CD4-positive, alpha-beta T cell treated with Interleukin-6 at 100 ng/mL for 8 hours (primary cell): ENCODE measurements around the gene RPS15.
A peak's percentile ranks its signal among the peaks of the same experiment; 100 is the strongest.
"Not testable (repeated sequence)": the region's sequence is repeated elsewhere in the genome, so short reads cannot be mapped to it uniquely, and the experiment has no call there.

Experiments used
- DNase-seq: peaks from one replicate; pipeline ENCODE4 v3.0.0-alpha.2; 2020; ENCODE audit warnings: mixed read lengths, low spot score

The RPS15 gene

DNA sequence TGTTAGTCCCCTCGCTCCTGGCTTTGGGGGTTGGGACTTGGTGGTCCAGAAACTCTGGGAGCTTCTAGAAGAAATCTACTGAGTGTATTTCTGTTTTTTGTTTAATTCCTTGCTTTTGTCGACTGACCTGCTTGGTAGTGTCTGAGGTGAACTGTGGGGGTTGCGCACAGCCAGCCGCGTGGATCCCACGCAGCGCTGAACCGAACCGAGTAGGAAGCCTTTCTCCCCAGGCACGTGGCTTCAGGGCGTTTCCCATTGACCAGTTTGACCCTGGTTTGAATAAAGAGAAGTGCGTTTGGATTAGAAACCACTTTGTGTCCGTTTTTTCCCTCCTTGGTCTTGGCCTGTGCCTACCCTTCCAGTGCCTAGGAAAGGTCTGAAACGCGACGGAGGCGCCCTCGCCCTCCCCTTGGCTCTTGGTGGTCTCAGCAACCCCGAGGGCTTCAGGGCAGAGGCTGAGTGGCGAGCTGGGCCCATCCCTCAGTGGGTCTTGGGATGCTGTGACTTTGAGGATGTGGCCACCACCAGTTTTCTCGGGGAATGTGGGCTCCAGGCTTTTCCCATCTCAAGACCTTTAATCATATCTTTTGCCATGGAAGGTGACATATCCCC is 2.7 kb upstream of the RPS15 start:
- DNase-seq = no peak

- DNase-seq = no peak
Observed at GRCh38 chr19:1437609-1438008, 587 bp upstream of the RPS15 start.

- DNase-seq = no peak
Observed at GRCh38 chr19:1438933-1439354, 748 bp downstream of the RPS15 start.

DNA sequence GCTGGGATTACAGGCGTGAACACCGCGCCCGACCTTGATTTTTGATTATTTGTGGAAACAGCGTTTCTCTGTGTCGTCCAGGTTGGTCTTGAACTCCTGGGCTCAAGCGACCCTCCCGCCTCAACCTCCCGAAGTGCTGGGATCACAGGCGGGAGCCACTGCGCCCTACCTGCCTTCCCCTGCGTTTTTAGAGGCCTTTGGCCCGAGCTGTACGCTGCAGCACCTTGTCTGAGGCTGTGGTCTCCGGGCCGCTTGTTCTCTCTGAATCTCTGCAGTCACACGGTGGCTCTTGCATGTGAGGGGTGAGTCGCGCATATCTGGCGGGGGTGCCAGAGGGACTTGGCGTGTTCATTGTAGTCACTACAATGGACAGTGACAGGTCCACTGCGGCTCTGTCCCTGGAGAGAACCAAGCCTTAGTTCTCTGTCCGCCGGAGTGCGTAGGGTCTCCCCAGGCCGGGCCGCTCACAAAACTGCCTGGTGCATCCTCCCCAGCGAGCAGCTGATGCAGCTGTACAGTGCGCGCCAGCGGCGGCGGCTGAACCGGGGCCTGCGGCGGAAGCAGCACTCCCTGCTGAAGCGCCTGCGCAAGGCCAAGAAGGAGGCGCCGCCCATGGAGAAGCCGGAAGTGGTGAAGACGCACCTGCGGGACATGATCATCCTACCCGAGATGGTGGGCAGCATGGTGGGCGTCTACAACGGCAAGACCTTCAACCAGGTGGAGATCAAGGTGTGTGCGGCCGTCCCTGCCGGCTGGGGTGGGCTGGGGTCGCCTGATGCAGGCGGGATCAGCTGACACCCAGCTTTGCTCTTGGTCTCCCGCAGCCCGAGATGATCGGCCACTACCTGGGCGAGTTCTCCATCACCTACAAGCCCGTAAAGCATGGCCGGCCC is 1.6 kb downstream of the RPS15 start:
- not testable (repeated sequence) for DNase-seq

GRCh38 chr19:1440418-1440801 is 2.2 kb downstream of the RPS15 start:
- no peak for DNase-seq

DNA sequence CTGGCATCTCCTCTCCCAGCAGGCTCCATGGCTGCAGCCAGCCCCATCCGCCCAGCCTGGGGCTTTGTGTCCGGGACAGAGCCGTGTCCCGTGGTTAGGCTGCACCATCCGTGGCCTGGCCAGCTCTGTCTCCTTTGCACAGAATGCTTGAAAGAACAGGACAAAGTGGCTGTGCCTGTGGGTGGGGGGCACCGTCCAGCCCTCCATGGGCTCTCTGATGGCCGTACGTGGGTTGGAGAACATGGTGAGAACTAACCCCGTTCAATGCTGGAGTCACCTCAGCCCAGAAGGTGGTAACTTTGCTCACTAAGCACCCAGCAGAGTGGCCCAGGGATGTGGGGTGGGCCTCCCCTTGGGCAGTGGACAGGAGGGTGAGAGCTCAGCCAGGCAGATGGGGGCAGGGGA is 2.8 kb downstream of the RPS15 start:
- no peak for DNase-seq

GRCh38 chr19:1441677-1442438 is 3.7 kb downstream of the RPS15 start:
- DNase-seq = no peak

DNA sequence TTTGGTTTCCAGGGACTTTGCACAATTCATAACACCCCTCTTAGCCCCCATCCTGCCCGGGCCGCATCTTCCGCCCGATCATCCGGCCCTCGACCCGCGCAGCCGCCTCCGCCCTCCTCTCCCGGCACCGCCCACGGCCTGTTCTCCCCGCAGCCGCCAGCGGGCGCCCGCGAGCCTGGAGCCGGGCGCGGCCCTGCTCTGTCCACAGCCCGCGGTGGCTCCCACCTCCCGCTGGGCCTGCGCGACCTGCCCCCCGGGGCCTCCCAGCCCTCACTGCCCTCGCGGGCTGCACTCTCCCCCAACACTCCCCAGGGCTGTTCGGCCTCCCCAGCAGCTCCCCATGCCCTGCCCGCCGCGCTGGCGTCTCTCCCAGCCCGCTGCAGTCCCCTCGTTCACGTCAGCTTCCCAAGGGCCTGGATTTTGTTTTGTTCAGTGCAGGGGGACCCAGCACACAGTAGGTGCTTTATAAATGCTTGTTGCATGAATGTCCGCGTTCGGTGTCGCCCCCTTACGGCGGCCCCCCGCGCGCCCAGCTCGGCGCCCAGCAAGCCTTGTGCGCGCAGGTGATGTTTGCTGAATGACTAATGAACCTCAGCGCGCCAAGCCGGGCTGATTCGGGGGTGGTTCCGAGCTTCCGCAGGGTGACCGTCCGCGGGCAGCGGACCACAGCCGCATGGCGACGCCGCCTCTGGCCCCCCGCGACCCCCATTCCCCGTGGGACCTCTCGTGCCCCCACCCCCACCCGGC is 7.2 kb downstream of the RPS15 start:
- peak; percentile 68 for DNase-seq

DNA sequence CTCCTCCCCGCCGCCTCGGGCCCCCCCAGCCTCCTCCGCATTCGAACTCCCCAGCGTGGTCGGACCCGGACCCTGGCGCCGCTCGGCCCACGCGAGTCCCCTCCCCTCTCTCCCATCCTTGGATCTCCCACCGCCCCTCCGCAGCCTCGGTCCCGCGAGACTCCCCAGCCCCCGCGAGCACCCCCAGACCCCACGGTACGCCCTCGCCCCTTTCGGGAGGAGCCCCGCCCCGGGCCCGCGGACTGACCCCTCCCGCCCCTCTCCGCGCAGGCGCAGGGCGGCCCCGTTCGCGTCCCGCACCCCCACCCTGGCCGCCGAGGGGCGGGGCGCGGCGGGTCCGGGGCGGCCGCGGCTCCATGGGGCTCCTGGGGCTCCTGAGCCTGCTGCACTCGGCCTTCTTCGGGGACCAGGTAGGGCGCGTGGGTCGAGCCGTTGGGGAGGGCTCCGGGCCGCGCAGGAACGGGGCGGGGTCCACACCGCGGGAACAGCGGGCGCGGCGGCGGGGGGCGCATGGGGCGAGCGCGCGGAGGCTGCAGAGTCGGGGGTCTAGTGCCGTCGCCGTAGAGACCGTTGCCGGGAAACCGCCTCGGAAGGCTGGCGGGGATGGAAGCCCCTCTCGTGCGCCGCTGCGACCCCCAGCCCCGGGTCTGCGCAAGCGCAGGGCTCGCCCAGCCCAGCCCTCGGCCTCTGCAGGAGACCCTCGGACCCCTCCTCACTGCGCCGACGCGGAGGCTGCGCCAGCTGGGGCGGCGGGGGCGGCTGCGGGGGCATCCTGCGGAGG is 7.9 kb downstream of the RPS15 start:
- DNase-seq = no peak

- no peak for DNase-seq
Observed at GRCh38 chr19:1446713-1447481, 8.7 kb downstream of the RPS15 start.

GRCh38 chr19:1447504-1447903 is 9.3 kb downstream of the RPS15 start:
- no peak for DNase-seq

GRCh38 chr19:1447944-1448343 is 9.7 kb downstream of the RPS15 start:
- no peak for DNase-seq

- no peak for DNase-seq
Observed at GRCh38 chr19:1449467-1450442, 11.6 kb downstream of the RPS15 start, which contains the start of gene APC2. Gene APC2, plus strand, starts transcription at chr19:1450121. Its CDS starts 2,881 bp downstream, at chr19:1453002.

DNA sequence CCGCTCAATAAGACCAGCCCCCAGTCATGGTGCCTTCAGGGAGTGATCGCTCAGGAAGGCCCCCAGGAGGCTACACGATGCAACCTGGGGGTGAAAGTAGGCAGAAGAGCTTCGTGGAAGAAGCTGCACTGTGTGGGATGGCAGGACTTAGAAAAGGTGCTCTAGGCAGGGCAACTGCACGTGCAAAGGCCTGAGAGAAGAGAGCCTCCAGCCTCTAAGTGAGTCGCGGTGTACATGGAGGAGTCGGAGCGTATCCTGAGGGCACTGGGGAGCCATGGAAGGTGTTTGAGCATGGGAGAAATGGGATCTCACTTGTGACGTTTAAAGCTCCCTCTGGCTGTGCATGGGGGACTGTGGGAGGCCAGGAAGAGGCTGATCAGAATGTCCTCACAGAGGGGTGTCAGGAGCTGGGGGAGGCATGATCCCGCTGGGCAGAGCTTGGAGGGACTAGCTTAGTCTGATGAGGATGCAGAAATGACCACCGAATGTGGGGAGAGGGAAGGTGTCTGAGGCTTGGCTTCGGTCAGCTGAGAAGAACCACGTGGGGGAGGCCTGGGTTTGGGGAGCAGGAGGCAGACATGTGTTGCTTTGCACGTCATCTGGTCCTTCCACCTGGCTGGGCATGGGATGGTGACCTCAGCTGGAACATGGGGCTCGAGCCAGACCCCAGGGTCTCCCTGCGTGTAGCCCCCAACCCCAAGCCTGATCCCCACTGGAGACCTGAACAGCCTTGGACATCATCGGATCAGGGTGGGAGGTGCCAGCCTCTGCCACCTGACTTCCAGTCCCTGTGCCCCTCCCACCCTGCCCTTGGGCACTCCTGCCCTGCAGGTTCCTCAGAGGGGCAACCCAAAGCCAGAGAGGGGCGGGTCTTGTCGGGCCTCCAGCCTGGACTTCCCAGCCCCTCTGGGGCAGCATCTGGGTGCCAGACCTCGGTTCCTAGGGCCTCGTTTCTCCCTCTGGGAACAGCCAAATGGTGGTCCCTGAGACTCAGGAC is 12.8 kb downstream of the RPS15 start:
- DNase-seq = no peak

DNA sequence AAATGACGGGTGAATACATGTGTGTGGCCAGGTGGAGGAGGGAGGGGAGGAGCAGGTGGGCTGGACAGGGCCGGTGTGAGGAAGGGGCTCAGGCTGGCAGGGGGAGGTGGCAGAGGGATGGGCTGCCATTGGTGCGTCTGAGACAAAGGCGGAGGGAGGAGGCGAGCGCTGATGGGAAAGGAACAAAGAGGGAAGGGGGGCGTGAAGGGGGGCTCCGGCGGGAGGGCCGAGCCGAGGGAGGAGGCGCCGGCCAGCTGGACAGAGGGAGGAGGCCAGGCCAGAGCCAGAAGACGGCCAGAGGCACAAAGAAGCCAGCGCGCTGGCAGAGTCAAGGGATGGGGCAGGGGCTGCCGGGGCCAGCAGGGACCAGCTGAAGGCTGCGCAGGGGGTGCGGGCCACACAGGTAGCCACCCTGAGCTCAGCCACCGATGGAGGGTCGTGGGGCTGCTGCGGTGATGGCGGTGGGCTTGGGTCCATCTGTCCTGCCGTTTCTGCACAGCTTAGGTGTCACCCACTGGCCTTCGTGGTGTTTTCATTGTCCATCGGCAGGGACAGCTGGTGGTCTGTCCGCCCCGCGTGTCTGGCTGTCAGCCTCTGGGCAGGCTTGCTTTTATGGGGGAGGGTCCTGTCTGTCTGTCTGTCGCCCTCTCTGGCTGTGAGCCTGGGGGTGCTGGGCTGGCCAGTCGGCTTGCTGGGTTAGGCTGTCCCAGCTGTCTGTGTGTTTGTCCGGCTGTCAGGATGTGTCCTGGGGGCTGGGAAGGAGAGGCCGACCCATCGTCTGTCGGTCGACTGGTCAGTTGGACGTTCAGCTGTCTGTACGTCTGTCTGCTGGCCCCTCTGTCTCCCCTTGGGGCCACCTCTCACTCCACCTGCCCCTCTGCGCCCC is 14.0 kb downstream of the RPS15 start:
- DNase-seq = no peak

GRCh38 chr19:1452802-1453524 is 14.8 kb downstream of the RPS15 start:
- DNase-seq = no peak
